ENCODE data around the gene ZBP1. TPM values are rescaled to one million over a fixed set of nuclear protein-coding genes. Genes with fewer than 3 reads are reported as not detected.

ZBP1 gene
- polyA plus RNA-seq, 1 of the 3 experiments (the other 2 are of a cell fraction): not detected

DNA sequence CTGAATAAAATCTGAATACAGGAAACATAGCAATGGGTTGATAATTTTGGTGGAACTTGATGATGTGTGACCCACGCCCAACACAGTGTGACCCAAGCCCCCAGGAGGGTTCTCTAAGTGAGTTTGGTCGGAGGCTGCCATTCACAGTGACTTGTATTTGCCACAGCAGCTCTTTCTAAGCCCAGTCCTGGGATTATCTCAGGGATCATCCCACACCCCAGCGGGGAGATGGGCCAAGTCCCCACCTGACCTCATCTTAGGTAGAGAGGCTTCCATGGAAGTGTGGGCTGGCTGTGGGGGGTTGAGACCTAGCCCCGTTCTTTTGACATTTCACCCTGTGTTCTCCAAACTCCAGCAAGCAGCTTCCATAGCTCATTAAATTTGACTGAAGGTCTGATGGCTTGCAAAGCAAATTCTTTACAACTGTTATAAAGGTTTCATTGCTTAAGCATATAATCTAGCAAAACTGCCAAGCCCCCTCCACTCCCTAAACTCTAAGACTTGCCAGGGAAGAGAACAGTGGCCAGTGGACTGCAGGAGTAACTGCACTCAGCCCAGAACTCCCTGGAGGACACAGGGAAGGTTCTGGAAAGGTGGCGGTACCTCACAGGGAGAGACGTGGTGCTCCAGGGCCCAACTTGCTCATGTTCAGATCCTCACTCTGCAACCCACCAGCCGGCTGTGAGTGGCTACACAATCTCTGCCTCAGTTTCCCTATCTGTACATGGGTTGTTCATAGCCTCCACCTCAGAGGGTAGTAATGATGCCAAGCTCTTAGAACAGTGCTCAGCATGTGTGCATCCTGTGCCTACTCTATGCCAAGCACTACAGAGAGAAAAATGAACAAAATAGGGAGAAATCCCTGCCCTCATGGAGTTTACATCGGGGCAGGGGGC, 60.3 kb downstream of the ZBP1 start:
- H2AFZ ChIP-seq (ENCODE audit: low read depth): no peak overlapping the region
- H3K9me2 ChIP-seq: no peaks in the 10 kb centered on the region
- CTCF ChIA-PET: interaction anchor here (1.0 kb wide), 1 partner anchor 44 kb away, joined by 5 read pairs; no protein-coding TSS in a partner anchor
- no peaks in the 10 kb centered on the region for H4K20me1 ChIP-seq (ENCODE audit: insufficient read depth)
- DNase-seq: no peak
- no peaks in the 10 kb centered on the region for H3K36me3 ChIP-seq (replicated peaks in 1 of 2; ENCODE audit: control insufficient read depth in 1 of 2, insufficient read depth in 2 of 2, low read length in 1 of 2)
- TF ChIP-seq TAF1 (IDR thresholded peaks at IDR 0.05; ENCODE audit: borderline replicate concordance, low read depth, low read length) (no peak), TCF12 (IDR thresholded peaks at IDR 0.05) (no peak), MAX (IDR thresholded peaks at IDR 0.05; ENCODE audit: low read depth) (no peak), POLR2AphosphoS5 (IDR thresholded peaks at IDR 0.05; ENCODE audit: low read depth, low read length) (no peak), GATA2 (CRISPR knock-in tag; IDR thresholded peaks at IDR 0.05) (no peak), FOXJ3 (CRISPR knock-in tag; IDR thresholded peaks at IDR 0.05) (no peak), YY1 (IDR thresholded peaks at IDR 0.05; ENCODE audit: low read depth) (no peak), RCOR1 (IDR thresholded peaks at IDR 0.05; ENCODE audit: low read length) (no peak), ELF1 (IDR thresholded peaks at IDR 0.05) (no peak), EP300 (IDR thresholded peaks at IDR 0.05; ENCODE audit: borderline replicate concordance in 1 of 2, low read depth in 1 of 2, low read length in 1 of 2) (no peak), RFX5 (IDR thresholded peaks at IDR 0.05; ENCODE audit: low read length) (no peak), TEAD4 (IDR thresholded peaks at IDR 0.05; ENCODE audit: borderline replicate concordance, insufficient read depth) (no peak)
- TF ChIP-seq, protein P1, sequence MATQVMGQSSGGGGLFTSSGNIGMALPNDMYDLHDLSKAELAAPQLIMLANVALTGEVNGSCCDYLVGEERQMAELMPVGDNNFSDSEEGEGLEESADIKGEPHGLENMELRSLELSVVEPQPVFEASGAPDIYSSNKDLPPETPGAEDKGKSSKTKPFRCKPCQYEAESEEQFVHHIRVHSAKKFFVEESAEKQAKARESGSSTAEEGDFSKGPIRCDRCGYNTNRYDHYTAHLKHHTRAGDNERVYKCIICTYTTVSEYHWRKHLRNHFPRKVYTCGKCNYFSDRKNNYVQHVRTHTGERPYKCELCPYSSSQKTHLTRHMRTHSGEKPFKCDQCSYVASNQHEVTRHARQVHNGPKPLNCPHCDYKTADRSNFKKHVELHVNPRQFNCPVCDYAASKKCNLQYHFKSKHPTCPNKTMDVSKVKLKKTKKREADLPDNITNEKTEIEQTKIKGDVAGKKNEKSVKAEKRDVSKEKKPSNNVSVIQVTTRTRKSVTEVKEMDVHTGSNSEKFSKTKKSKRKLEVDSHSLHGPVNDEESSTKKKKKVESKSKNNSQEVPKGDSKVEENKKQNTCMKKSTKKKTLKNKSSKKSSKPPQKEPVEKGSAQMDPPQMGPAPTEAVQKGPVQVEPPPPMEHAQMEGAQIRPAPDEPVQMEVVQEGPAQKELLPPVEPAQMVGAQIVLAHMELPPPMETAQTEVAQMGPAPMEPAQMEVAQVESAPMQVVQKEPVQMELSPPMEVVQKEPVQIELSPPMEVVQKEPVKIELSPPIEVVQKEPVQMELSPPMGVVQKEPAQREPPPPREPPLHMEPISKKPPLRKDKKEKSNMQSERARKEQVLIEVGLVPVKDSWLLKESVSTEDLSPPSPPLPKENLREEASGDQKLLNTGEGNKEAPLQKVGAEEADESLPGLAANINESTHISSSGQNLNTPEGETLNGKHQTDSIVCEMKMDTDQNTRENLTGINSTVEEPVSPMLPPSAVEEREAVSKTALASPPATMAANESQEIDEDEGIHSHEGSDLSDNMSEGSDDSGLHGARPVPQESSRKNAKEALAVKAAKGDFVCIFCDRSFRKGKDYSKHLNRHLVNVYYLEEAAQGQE (IDR thresholded peaks at IDR 0.05; ENCODE audit: low read depth, low read length): no peak
- no peak overlapping the region for H3K4me3 ChIP-seq (ENCODE audit: low read depth in 2 of 2, low read length in 1 of 2)
- no peaks in the 10 kb centered on the region for H3F3A ChIP-seq (replicated peaks; ENCODE audit: insufficient read depth)
- H3K4me1 ChIP-seq (ENCODE audit: control insufficient read depth in 1 of 2, insufficient read depth in 2 of 2, low read depth in 1 of 2, low read length in 1 of 2): no peaks in the 10 kb centered on the region
- no peak overlapping the region for H3K4me2 ChIP-seq
- peaks cover 34% of the 10 kb centered on the region for H3K27me3 ChIP-seq (ENCODE audit: insufficient read depth)
- 37% methylated on average over 7 of the region's 8 CpGs for WGBS (ENCODE audit: low lambda C conversion rate)
- no peaks in the 10 kb centered on the region for H3K79me2 ChIP-seq (ENCODE audit: insufficient read depth)
- H3K9me3 ChIP-seq: no peaks in the 10 kb centered on the region
- H3K9ac ChIP-seq: no peak overlapping the region
- H3K27ac ChIP-seq (ENCODE audit: low read depth in 2 of 2, low read length in 1 of 2): no peak overlapping the region
- POLR2A ChIA-PET: no interaction called here

GRCh38 chr20:57559289-57559634, 61.0 kb downstream of the ZBP1 start:
- Histone ChIP-seq H2AFZ (ENCODE audit: low read depth) (no peak overlapping the region), H4K20me1 (ENCODE audit: insufficient read depth) (no peaks in the 10 kb centered on the region), H3K9me3 (no peaks in the 10 kb centered on the region), H3K4me2 (no peak overlapping the region), H3K27ac (ENCODE audit: low read depth in 2 of 2, low read length in 1 of 2) (no peak overlapping the region), H3K4me3 (ENCODE audit: low read depth in 2 of 2, low read length in 1 of 2) (no peak overlapping the region), H3K27me3 (ENCODE audit: insufficient read depth) (peaks cover 34% of the 10 kb centered on the region), H3K9ac (no peak overlapping the region), H3K36me3 (replicated peaks in 1 of 2; ENCODE audit: control insufficient read depth in 1 of 2, insufficient read depth in 2 of 2, low read length in 1 of 2) (no peaks in the 10 kb centered on the region), H3K4me1 (ENCODE audit: control insufficient read depth in 1 of 2, insufficient read depth in 2 of 2, low read depth in 1 of 2, low read length in 1 of 2) (no peaks in the 10 kb centered on the region), H3F3A (replicated peaks; ENCODE audit: insufficient read depth) (no peaks in the 10 kb centered on the region), H3K9me2 (no peaks in the 10 kb centered on the region), H3K79me2 (ENCODE audit: insufficient read depth) (no peaks in the 10 kb centered on the region)
- no peak for DNase-seq
- CTCF ChIA-PET: interaction anchor here (1.0 to 1.4 kb wide), 3 partner anchors 17 to 178 kb away, joined by 3 to 5 read pairs (median 5); no protein-coding TSS in a partner anchor
- POLR2A ChIA-PET: no interaction called here
- 43% methylated on average over 10 of the region's 10 CpGs for WGBS (ENCODE audit: low lambda C conversion rate)
- TF ChIP-seq RAD21 (IDR thresholded peaks at IDR 0.05; ENCODE audit: low read length) (no peak), ZBTB33 (IDR thresholded peaks at IDR 0.05; ENCODE audit: borderline replicate concordance, low read depth) (no peak), USF2 (IDR thresholded peaks at IDR 0.05; ENCODE audit: borderline replicate concordance, low read depth, low read length) (no peak), NRF1 (IDR thresholded peaks at IDR 0.05; ENCODE audit: low read depth, low read length) (no peak), RCOR1 (IDR thresholded peaks at IDR 0.05; ENCODE audit: low read length) (no peak), FOSL2 (IDR thresholded peaks at IDR 0.05; ENCODE audit: borderline replicate concordance, low read depth) (no peak), GATA2 (CRISPR knock-in tag; IDR thresholded peaks at IDR 0.05) (no peak), TCF12 (IDR thresholded peaks at IDR 0.05) (no peak)
- TF ChIP-seq, protein P2, sequence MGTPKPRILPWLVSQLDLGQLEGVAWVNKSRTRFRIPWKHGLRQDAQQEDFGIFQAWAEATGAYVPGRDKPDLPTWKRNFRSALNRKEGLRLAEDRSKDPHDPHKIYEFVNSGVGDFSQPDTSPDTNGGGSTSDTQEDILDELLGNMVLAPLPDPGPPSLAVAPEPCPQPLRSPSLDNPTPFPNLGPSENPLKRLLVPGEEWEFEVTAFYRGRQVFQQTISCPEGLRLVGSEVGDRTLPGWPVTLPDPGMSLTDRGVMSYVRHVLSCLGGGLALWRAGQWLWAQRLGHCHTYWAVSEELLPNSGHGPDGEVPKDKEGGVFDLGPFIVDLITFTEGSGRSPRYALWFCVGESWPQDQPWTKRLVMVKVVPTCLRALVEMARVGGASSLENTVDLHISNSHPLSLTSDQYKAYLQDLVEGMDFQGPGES (IDR thresholded peaks at IDR 0.05; ENCODE audit: low read depth, low read length): no peak
